Mesothelial cell of epicardium (in vitro differentiated cells): ENCODE measurements around the gene RBP2. TPM values are rescaled to one million over a fixed set of nuclear protein-coding genes. Genes with fewer than 3 reads are reported as not detected.

Experiments used
- DNase-seq, 2 experiments: peaks; one replicate each; pipeline ENCODE4 v3.0.0; 2021; ENCODE audit warnings: low spot score in 2 of 2; ENCODE audit not compliant: unreplicated experiment in 2 of 2
- H3K27ac Mint-ChIP-seq: 2 replicates; pipeline ENCODE4 v1.8.0; 2021; ENCODE audit warnings: mixed read lengths
- H3K27me3 Mint-ChIP-seq: 2 replicates; pipeline ENCODE4 v1.8.0; 2021; ENCODE audit warnings: low read depth, mixed read lengths
- H3K36me3 Mint-ChIP-seq: 2 replicates; pipeline ENCODE4 v1.8.0; 2021; ENCODE audit warnings: mixed read lengths
- H3K4me1 Mint-ChIP-seq: 2 replicates; pipeline ENCODE4 v1.8.0; 2021; ENCODE audit warnings: mixed read lengths
- H3K4me3 Mint-ChIP-seq: 2 replicates; pipeline ENCODE4 v1.8.0; 2021; ENCODE audit warnings: mild to moderate bottlenecking, moderate library complexity, mixed read lengths
- H3K9me3 Mint-ChIP-seq: 2 replicates; pipeline ENCODE4 v1.8.0; 2021; ENCODE audit warnings: mixed read lengths
- CTCF ChIP-seq: fragments of 200-600 bp; sonication (generic); IDR thresholded peaks from one replicate; pipeline ENCODE4 v1.5.0; 2021; ENCODE audit warnings: antibody characterized with exemption; ENCODE audit not compliant: unreplicated experiment
- total RNA-seq: library from RNA; stranded (reverse); gene quantifications from 3 replicates; pipeline ENCODE4 v1.2.1, GENCODE V29; 2021

RBP2 gene
- total RNA-seq, 1 donor from 2014 or later: not detected

- no peak overlapping the region for H3K27ac Mint-ChIP-seq
Observed at GRCh38 chr3:139454346-139454745, 22.0 kb downstream of the RBP2 start.

DNA sequence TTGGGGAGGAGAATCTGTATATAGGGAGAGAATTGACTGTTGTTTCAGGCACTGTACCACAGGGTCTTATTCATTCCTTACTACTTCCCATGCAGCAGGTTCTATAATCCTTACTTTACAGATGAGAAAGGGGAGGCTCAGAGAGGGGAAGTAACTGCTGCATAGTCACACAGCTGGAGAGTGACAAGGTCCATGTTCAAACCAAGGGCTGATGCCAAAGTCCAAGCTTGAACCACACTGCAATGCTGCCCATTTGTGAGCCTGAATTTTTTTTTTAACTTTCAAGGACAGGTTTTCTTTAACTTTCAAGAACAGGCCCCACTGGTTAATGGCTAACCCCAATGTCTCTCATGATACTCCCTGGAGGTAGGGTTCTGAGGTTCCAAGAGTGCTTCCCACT is 26.2 kb downstream of the RBP2 start:
- Mint-ChIP-seq H3K4me3 (no peak overlapping the region), H3K36me3 (no peaks in the 10 kb centered on the region), H3K4me1 (no peaks in the 10 kb centered on the region), H3K9me3 (no peaks in the 10 kb centered on the region), H3K27ac (no peak overlapping the region), H3K27me3 (no peaks in the 10 kb centered on the region)
- DNase-seq: no peak
- TF ChIP-seq CTCF: no peak

More at GRCh38 chr3:139454346-139454745, 22.0 kb downstream of the RBP2 start:
- H3K9me3 Mint-ChIP-seq: no peaks in the 10 kb centered on the region
- H3K4me3 Mint-ChIP-seq: no peak overlapping the region
- H3K36me3 Mint-ChIP-seq: no peaks in the 10 kb centered on the region
- no peak for DNase-seq
- H3K4me1 Mint-ChIP-seq: peaks cover 4% of the 10 kb centered on the region
- no peaks in the 10 kb centered on the region for H3K27me3 Mint-ChIP-seq
- TF ChIP-seq CTCF: no peak

- TF ChIP-seq CTCF: no peak
- Mint-ChIP-seq H3K4me1 (no peaks in the 10 kb centered on the region), H3K36me3 (no peaks in the 10 kb centered on the region)
Observed at GRCh38 chr3:139449566-139449965, 26.8 kb downstream of the RBP2 start.

GRCh38 chr3:139448104-139448503 is 28.2 kb downstream of the RBP2 start:
- no peak for DNase-seq
- no peaks in the 10 kb centered on the region for H3K4me1 Mint-ChIP-seq
- no peaks in the 10 kb centered on the region for H3K9me3 Mint-ChIP-seq
- TF ChIP-seq CTCF: no peak
- H3K27ac Mint-ChIP-seq: no peak overlapping the region
- no peaks in the 10 kb centered on the region for H3K36me3 Mint-ChIP-seq
- no peak overlapping the region for H3K4me3 Mint-ChIP-seq
- H3K27me3 Mint-ChIP-seq: no peaks in the 10 kb centered on the region

More at GRCh38 chr3:139449566-139449965, 26.8 kb downstream of the RBP2 start:
- Mint-ChIP-seq H3K27me3 (no peaks in the 10 kb centered on the region), H3K4me3 (no peak overlapping the region), H3K27ac (no peak overlapping the region), H3K9me3 (no peaks in the 10 kb centered on the region)
- DNase-seq: no peak

DNA sequence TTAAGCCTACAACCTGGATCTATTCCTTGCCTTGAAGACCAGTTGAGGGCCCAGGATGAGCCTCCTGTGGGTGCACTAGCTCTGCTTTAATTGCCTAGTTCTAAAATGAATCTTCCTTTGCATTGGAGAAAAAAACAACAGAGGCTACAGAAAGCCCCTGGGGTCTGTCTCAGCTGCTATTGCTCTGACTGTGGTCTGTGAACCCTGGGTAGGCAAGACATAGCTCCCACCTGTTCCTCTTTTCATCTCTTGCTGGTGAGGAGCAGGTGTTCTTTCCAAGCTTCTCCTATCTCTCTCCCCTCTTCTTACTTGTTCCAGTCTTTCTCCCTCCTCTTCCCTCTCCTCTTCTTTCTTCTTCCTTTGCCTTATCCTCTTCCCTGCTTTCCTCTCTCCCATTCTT is 28.8 kb downstream of the RBP2 start:
- H3K36me3 Mint-ChIP-seq: no peaks in the 10 kb centered on the region
- no peaks in the 10 kb centered on the region for H3K27me3 Mint-ChIP-seq
- no peak for TF ChIP-seq CTCF
- no peak overlapping the region for H3K4me3 Mint-ChIP-seq
- no peak overlapping the region for H3K27ac Mint-ChIP-seq
- H3K9me3 Mint-ChIP-seq: no peaks in the 10 kb centered on the region
- no peak for DNase-seq
- H3K4me1 Mint-ChIP-seq: no peaks in the 10 kb centered on the region

DNA sequence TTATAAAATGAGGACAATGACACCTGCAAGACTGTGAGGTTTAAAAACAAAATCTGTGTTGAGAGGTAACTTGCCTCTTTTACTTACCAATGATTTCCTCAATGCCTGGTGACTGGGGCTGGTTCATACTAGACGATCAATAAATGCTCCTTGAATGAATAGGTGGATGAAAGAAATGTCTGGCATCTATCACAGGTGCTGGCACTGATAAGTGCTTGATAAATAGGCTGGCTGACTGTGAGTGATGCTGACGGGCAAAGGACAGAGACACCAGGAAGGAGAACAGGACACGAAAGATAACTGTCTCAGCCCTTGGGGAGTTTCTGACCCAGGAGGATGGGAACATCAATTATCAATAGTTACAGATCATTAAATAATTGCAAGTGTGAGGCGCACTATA is 31.9 kb downstream of the RBP2 start:
- H3K27ac Mint-ChIP-seq: no peak overlapping the region
- no peaks in the 10 kb centered on the region for H3K4me1 Mint-ChIP-seq
- TF ChIP-seq CTCF: no peak

More for the DNA sequence above, 31.9 kb downstream of the RBP2 start:
- Mint-ChIP-seq H3K36me3 (peaks cover 2% of the 10 kb centered on the region), H3K27me3 (no peaks in the 10 kb centered on the region), H3K9me3 (no peaks in the 10 kb centered on the region), H3K4me3 (no peak overlapping the region)
- no peak for DNase-seq
